ENCODE results near the gene WDR64.

GRCh38 chr1:241610056-241610815 lies 41.8 kb upstream of the WDR64 start:
- TF ChIP-seq, protein P1, sequence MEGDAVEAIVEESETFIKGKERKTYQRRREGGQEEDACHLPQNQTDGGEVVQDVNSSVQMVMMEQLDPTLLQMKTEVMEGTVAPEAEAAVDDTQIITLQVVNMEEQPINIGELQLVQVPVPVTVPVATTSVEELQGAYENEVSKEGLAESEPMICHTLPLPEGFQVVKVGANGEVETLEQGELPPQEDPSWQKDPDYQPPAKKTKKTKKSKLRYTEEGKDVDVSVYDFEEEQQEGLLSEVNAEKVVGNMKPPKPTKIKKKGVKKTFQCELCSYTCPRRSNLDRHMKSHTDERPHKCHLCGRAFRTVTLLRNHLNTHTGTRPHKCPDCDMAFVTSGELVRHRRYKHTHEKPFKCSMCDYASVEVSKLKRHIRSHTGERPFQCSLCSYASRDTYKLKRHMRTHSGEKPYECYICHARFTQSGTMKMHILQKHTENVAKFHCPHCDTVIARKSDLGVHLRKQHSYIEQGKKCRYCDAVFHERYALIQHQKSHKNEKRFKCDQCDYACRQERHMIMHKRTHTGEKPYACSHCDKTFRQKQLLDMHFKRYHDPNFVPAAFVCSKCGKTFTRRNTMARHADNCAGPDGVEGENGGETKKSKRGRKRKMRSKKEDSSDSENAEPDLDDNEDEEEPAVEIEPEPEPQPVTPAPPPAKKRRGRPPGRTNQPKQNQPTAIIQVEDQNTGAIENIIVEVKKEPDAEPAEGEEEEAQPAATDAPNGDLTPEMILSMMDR (conservative IDR thresholded peaks at IDR 0.05; ENCODE audit: low read depth in 2 of 2): no peak
- TF ChIP-seq EZH2 (IDR thresholded peaks at IDR 0.05; ENCODE audit: low read depth, unreplicated experiment) (no peak), STAT1 (IDR thresholded peaks at IDR 0.05; ENCODE audit: unreplicated experiment) (no peak)
